C4-2B (cell line): Measurements from ENCODE around the gene GNB2.

Source experiments
- CTCF ChIP-seq: fragments of 450-650 bp; conservative IDR thresholded peaks from 2 replicates; pipeline ENCODE4 v1.5.1; 2017; ENCODE audit warnings: mild to moderate bottlenecking
- ZFX ChIP-seq: fragments of 450-650 bp; IDR thresholded peaks from 2 replicates; pipeline ENCODE4 v1.6.1; 2017

GRCh38 chr7:100687751-100688300 is 14.3 kb downstream of the GNB2 start:
- TF ChIP-seq CTCF (no peak), ZFX (no peak)
